ENCODE results near the gene ERICH3. TPM values are rescaled to one million over a fixed set of nuclear protein-coding genes. Genes with fewer than 3 reads are reported as not detected.

The ERICH3 gene
- total RNA-seq, 1 donor from 2014 or later, result not detected

Other genes with a start within 250 kb of the ERICH3 start
- not detected in 2 replicates for gene LRRC53, start 161.2 kb downstream of the ERICH3 start, total RNA-seq
- 19.7 and 33.9 TPM in 2 replicates for gene CRYZ, start 59.3 kb upstream of the ERICH3 start, total RNA-seq
- gene TYW3, start 59.4 kb upstream of the ERICH3 start, total RNA-seq, result 16.4 and 27.2 TPM in 2 replicates

Measured in pulmonary artery endothelial cell (primary cell).